Measurements from ENCODE around the gene ZNF184.

ZNF184 gene

GRCh38 chr6:27479319-27480182 is 6.6 kb upstream of the ZNF184 start:
- DNase-seq (ENCODE audit: low read depth, low spot score) = peak; percentile 95
- TF ChIP-seq CTCF (IDR thresholded peaks at IDR 0.05; ENCODE audit: low read depth, low read length) = no peak
- H3K4me3 ChIP-seq (ENCODE audit: low read depth, low read length) = peak overlapping the region; percentile 87
- in situ Hi-C loops (cut with HindIII; ENCODE audit: low sequenced_read_pairs) = no loop called here

- peak; percentile 92 for DNase-seq (ENCODE audit: low read depth, low spot score)
- H3K4me3 ChIP-seq (ENCODE audit: low read depth, low read length) = peak overlapping the region; percentile 87
- no peak for TF ChIP-seq CTCF (IDR thresholded peaks at IDR 0.05; ENCODE audit: low read depth, low read length)
- in situ Hi-C loops (cut with HindIII; ENCODE audit: low sequenced_read_pairs) = no loop called here
Observed at GRCh38 chr6:27478706-27479318, 5.9 kb upstream of the ZNF184 start.

- peak overlapping the region; percentile 87 for H3K4me3 ChIP-seq (ENCODE audit: low read depth, low read length)
- in situ Hi-C loops (cut with HindIII; ENCODE audit: low sequenced_read_pairs) = no loop called here
- DNase-seq (ENCODE audit: low read depth, low spot score) = no peak
- no peak for TF ChIP-seq CTCF (IDR thresholded peaks at IDR 0.05; ENCODE audit: low read depth, low read length)
Observed at GRCh38 chr6:27478141-27478705, 5.3 kb upstream of the ZNF184 start.

- TF ChIP-seq CTCF (IDR thresholded peaks at IDR 0.05; ENCODE audit: low read depth, low read length) = no peak
- H3K4me3 ChIP-seq (ENCODE audit: low read depth, low read length) = peak overlapping the region; percentile 87
- in situ Hi-C loops (cut with HindIII; ENCODE audit: low sequenced_read_pairs) = no loop called here
- DNase-seq (ENCODE audit: low read depth, low spot score) = no peak
Observed at GRCh38 chr6:27477318-27478013, 4.6 kb upstream of the ZNF184 start.

- in situ Hi-C loops (cut with HindIII; ENCODE audit: low sequenced_read_pairs) = no loop called here
- H3K4me3 ChIP-seq (ENCODE audit: low read depth, low read length) = no peak overlapping the region
- TF ChIP-seq CTCF (IDR thresholded peaks at IDR 0.05; ENCODE audit: low read depth, low read length) = no peak
- DNase-seq (ENCODE audit: low read depth, low spot score) = no peak
Observed at GRCh38 chr6:27476090-27476489, 3.2 kb upstream of the ZNF184 start.

GRCh38 chr6:27474672-27475071 is 1.8 kb upstream of the ZNF184 start:
- no peak for TF ChIP-seq CTCF (IDR thresholded peaks at IDR 0.05; ENCODE audit: low read depth, low read length)
- in situ Hi-C loops (cut with HindIII; ENCODE audit: low sequenced_read_pairs) = no loop called here
- no peak for DNase-seq (ENCODE audit: low read depth, low spot score)
- no peak overlapping the region for H3K4me3 ChIP-seq (ENCODE audit: low read depth, low read length)
